ENCODE measurements around the gene PPARA.

DNA sequence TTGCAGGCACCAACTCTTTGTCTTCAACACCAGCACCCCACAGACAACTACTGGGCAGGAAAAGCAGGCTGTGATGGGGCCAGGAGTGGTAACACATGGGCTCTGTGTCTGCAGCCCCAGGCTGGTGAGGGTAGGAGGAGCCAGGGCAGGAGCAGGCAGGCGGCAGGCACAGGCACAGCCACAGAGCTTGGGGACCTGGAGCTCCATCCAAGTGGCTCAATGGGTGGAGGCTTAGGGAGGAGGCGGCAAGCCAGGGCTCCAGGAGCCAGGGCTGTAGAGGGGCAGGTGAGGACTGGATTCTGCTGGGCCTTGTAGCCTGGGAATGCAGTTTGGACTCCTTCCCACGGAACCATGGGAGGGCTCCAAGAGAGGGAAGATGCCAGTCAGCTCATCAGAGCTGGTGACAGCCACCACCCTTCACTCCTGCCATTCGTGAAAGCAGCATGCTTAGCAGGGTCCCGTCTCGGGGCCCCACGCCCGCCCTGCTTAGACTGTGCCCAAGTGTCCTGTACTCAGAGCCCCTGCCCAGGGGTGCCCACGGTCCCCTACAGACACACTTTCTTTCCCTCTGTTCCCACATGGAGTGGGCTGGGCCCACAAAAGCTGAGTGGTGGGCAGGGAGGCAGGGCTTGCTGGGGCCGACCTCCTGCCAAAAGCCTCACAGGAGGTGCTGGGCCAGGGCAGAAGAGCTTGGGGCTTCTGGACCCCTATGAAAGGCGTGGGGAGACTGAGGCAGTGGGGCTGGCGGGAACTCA is 129.9 kb downstream of the PPARA start:
- TF ChIP-seq, protein P1, sequence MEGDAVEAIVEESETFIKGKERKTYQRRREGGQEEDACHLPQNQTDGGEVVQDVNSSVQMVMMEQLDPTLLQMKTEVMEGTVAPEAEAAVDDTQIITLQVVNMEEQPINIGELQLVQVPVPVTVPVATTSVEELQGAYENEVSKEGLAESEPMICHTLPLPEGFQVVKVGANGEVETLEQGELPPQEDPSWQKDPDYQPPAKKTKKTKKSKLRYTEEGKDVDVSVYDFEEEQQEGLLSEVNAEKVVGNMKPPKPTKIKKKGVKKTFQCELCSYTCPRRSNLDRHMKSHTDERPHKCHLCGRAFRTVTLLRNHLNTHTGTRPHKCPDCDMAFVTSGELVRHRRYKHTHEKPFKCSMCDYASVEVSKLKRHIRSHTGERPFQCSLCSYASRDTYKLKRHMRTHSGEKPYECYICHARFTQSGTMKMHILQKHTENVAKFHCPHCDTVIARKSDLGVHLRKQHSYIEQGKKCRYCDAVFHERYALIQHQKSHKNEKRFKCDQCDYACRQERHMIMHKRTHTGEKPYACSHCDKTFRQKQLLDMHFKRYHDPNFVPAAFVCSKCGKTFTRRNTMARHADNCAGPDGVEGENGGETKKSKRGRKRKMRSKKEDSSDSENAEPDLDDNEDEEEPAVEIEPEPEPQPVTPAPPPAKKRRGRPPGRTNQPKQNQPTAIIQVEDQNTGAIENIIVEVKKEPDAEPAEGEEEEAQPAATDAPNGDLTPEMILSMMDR (IDR thresholded peaks at IDR 0.05; ENCODE audit: poor library complexity, severe bottlenecking), result no peak
- TF ChIP-seq RAD21 (conservative IDR thresholded peaks at IDR 0.05) (no peak), EZH2 (IDR thresholded peaks at IDR 0.05; ENCODE audit: borderline replicate concordance, insufficient read depth, low read length, poor library complexity, severe bottlenecking) (no peak), EP300 (conservative IDR thresholded peaks at IDR 0.05; ENCODE audit: poor library complexity, severe bottlenecking) (no peak), MXI1 (conservative IDR thresholded peaks at IDR 0.05; ENCODE audit: poor library complexity, severe bottlenecking) (no peak), TAF1 (IDR thresholded peaks at IDR 0.05; ENCODE audit: low read depth) (no peak), SMC3 (conservative IDR thresholded peaks at IDR 0.05; ENCODE audit: poor library complexity) (no peak)
- TF ChIP-seq, protein P2, sequence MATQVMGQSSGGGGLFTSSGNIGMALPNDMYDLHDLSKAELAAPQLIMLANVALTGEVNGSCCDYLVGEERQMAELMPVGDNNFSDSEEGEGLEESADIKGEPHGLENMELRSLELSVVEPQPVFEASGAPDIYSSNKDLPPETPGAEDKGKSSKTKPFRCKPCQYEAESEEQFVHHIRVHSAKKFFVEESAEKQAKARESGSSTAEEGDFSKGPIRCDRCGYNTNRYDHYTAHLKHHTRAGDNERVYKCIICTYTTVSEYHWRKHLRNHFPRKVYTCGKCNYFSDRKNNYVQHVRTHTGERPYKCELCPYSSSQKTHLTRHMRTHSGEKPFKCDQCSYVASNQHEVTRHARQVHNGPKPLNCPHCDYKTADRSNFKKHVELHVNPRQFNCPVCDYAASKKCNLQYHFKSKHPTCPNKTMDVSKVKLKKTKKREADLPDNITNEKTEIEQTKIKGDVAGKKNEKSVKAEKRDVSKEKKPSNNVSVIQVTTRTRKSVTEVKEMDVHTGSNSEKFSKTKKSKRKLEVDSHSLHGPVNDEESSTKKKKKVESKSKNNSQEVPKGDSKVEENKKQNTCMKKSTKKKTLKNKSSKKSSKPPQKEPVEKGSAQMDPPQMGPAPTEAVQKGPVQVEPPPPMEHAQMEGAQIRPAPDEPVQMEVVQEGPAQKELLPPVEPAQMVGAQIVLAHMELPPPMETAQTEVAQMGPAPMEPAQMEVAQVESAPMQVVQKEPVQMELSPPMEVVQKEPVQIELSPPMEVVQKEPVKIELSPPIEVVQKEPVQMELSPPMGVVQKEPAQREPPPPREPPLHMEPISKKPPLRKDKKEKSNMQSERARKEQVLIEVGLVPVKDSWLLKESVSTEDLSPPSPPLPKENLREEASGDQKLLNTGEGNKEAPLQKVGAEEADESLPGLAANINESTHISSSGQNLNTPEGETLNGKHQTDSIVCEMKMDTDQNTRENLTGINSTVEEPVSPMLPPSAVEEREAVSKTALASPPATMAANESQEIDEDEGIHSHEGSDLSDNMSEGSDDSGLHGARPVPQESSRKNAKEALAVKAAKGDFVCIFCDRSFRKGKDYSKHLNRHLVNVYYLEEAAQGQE (IDR thresholded peaks at IDR 0.05; ENCODE audit: borderline replicate concordance), result no peak
